ENCODE measurements around the gene BUB1. TPM values are rescaled to one million over a fixed set of nuclear protein-coding genes. Genes with fewer than 3 reads are reported as not detected.
"Not testable (repeated sequence)": the region's sequence is repeated elsewhere in the genome, so short reads cannot be mapped to it uniquely, and the experiment has no call there.

The BUB1 gene
- total RNA-seq, 2 donors from 2014 or later, result 3.8 to 9.2 TPM

DNA sequence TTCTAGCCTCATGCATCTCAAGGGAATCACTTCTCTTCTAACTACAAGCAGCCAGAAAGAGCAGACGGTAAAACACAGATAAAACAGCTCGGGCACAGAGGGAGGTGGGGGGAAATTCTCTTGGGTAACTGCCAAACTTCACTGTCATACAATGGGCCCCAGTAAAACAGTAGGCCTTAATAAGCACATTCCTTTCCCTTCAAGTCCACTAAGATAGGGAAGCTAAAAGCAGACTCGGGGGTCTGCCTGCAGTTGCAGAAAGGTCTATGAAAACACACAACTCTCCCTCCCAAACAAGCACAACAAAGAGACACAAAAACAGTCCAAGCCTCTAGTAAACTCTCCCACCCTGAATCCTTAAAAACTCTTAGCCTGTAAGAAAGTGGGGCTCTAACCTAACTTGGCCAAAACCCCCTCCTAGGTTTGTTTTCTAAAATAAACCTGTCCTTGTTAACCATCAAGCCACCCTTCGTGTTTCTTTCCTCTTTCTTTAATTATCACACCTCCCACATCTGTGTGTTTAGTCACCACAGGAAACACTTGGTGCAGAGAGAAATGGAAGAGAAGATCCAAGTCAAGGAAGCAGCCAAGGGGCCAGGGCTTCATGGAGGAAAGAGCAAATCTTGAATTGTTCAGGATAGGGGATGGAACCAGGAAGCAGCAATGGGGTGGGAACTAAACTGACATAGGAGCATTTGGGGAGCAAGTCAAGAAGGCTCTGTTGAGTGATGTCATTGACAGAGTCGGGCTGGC lies 17.5 kb upstream of the BUB1 start:
- DNase-seq; intact Hi-C loops (cut with DNase I, micrococcal nuclease): not testable (repeated sequence)

DNA sequence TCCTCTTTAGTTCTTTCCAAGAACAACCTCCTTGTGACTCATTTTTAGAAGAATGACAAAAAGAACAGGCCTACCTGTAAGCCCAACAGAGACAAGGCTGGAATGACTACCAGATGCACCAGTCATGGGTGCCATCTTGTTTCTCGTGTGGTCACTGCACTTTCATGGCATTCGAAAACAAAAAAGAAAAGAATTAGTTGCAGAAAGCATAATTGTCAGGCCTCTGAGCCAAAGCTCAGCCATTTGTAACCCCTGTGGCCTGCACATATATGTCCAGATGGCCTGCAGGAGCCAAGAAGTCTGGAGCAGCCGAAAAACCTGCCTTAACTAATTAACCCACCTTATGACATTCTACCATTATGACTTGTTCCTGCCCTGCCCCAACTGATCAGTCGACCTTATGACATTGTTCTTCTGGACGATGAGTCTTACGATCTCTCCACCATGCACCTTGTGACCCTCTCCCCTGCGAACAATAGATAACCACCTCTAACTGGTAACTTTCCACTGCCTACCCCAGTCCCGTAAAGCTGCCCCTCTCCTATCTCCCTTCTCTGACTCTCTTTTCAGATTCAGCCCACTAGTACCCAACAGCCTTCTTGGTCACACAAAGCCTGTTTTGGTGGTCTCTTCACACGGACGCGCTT lies 13.9 kb upstream of the BUB1 start:
- intact Hi-C loops (cut with DNase I, micrococcal nuclease), result no loop called here
- no peak for ATAC-seq
- no peak for DNase-seq

More for the DNA sequence above, 17.5 kb upstream of the BUB1 start:
- not testable (repeated sequence) for ATAC-seq

DNA sequence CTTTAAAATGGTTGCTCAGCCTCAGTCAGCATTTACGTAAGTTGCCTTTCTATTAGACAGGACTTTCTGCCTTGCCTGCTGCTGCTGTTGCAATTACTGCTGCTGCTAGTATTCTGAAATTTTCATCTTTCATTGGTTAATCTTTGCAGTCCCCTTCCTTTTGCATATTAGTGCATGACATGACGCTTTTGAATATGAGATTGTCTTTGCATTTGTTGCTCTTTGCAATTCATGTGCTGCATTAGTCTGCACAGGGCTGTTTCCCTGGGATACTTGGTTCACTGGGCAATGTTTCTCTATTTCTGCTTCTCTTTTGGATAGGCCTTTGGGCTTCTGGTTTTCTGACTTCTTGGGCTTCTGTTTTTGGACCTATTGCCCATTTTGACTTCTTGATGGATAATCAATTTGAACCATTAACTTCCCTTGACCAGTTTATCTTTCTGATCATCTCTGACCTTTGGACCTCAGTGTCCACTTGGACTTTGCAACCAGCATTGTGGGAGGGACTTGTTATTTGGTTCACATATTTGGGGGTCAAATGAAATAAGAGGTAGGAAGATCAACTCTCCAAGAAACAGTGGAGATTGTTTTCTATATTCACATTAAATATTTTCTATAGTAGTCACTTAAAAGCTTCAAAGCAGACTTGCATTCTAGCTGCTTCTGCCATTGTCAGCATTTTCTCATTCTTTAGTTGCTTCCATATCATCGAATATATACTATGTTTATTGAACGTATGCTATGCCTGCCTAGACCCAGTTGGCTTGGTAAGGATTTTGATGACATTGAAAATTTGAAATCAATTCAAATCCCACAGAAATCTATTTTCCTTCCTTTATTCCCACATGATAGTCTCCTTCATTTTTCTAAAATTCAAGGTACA lies 12.5 kb upstream of the BUB1 start:
- intact Hi-C loops (cut with DNase I, micrococcal nuclease), result no loop called here
- DNase-seq, result no peak
- ATAC-seq, result no peak

DNA sequence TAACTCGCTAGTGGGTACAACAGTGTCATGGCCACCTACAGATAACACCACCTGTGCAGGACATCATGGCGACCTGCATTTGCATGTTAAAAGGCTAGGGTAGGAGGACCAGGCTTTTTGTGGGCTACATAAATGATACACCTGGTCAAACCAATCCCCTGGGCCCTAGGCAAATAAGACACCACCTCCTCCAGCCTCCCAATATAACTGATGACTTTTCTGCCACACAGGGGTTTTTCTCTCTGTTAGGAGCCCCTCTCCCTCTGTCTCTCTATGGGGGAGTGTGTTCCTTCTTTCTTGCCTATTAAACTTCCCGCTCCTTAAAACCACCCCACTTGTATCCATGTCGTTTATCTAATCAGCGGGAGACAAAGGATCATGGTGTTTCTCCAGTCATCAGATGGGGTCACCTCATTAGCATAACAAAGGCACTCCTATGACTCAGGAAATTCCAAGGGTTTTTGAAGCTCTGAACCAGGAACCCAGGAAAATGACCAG lies 10.8 kb upstream of the BUB1 start:
- ATAC-seq, result no peak
- intact Hi-C loops (cut with DNase I, micrococcal nuclease), result no loop called here
- no peak for DNase-seq

DNA sequence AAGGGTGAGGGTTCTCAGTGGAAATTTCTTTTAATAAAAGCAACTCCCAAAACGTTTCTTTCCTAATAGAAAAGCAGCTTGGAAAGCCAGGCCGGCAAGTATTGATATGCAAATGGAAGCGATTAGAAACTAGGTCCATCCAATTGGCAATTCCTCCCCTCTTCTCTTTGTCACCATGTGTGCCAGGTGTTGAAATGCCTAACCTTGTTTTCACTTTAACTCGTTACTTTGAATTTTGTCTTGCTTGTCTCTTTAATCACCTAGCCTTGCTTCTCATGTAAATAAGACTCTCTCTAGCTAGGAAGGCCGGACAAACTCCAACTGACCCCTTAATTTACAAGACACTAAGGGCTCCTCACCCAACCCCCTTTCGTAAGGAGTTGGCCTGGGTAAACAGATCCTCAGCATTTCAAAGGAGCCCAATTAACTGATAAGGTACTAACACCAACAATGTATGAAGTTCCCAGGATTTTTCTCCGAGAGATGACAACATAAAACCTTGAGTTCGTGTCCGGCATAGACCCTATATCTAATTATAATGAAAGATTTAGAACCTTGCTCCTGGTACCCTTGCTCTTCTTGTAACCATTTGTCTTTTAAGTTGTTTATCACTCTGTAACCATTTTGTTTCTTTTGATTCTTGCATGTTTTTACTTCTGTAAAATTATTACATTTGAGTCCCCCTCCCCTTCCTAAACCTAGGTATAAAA lies 10.1 kb upstream of the BUB1 start:
- DNase-seq; ATAC-seq; intact Hi-C loops (cut with DNase I, micrococcal nuclease): not testable (repeated sequence)

DNA sequence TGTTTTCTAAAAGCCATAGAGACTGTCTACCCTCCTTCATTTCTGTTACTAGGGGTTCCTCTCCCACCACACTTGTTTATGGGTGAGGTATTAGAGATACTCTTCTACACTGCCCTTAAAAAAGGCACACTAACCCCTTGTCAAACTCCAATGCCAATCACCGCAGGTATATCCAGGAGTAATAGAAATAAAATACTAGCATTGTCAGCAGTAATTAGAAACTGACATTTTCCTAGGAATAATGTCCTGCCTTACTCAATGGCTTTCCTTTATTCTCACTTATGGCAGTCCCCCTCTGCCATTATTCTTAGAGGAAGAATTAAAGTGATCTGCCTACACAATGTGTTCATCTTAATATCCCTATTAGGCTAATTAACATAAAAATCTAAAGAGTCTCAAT lies 5.0 kb upstream of the BUB1 start:
- no peak for ATAC-seq
- intact Hi-C loops (cut with DNase I, micrococcal nuclease), result no loop called here

DNA sequence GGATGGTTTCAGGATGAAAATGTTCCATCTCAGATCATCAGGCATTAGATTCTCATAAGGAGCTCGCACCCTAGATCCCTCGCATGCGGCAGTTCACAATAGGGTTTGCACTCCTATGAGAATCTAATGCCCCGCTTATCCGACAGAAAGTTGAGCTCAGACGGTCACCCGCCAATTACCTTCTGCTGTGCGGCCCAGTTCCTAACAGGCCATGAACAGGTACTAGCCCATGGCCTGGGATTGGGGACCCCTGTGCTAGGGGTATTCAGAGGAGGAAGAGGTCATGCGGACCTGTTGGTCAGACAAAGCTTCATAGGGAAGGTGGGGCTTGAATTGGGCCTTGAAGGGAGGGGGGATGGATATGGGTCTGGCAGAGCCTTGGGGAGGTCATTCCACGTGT lies 4.4 kb upstream of the BUB1 start:
- no peak for ATAC-seq
- no peak for DNase-seq
- intact Hi-C loops (cut with DNase I, micrococcal nuclease), result no loop called here

More for the DNA sequence above, 5.0 kb upstream of the BUB1 start:
- DNase-seq, result no peak

DNA sequence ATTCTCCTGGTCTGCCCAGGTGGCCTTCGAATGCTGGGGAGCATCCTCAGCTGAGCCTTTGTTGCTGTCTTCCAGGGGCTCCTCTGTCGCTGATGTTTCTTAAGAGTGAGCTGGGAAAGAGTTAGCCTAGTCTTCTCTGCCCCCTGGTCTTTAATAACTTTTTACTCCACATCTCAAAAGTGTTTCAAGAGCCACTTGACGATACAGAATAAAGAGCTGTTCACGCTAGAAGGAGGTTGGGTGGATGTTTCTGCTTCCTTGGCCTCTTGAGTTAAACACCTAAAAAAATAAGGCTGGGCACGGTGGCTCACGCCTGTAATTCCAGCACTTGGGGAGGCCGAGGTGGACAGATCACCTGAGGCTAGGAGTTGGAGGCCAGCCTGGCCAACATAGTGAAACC lies 2.8 kb upstream of the BUB1 start:
- ATAC-seq, result no peak
- intact Hi-C loops (cut with DNase I, micrococcal nuclease), result no loop called here
- no peak for DNase-seq

DNA sequence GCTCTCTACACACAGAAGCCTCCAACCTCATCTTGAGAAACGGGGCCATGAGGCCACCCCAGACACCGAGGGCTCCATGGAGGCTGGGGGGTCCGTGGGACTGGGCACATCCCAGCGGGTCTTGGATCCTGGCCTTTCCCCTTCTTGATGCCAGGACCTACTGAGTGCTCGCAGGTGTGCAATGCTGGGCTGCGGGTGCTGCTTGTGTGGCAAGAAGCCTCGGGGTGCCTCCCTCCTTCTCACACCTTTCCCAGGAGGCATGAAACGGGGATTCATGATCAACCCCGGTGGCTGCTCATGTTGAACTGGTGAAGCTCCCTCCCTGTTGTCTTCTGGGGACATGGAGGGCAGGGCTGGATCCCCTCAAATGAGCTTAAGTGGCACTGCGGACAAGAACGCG lies 2.0 kb upstream of the BUB1 start:
- intact Hi-C loops (cut with DNase I, micrococcal nuclease), result no loop called here
- no peak for DNase-seq

DNA sequence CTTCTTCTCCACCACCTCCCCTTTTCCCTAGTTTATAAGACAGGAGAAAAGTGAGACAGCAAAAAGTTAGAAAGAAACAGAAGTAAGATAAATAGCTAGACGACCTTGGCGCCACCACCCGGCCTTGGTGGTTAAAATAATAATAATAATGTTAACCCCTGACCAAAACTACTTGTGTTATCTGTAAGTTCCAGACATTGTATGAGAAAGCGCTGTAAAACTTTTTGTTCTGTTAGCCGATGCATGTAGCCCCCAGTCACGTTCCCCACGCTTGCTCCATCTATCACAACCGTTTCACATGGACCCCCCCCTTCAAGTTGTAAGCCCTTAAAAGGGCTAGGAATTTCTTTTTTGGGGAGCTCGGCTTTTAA lies 1.5 kb upstream of the BUB1 start:
- DNase-seq (peak in 1 of 2 donors; percentile 23), ATAC-seq (no peak)
- intact Hi-C loops (cut with DNase I, micrococcal nuclease), result no loop called here

More for the DNA sequence above, 2.0 kb upstream of the BUB1 start:
- no peak for ATAC-seq

DNA sequence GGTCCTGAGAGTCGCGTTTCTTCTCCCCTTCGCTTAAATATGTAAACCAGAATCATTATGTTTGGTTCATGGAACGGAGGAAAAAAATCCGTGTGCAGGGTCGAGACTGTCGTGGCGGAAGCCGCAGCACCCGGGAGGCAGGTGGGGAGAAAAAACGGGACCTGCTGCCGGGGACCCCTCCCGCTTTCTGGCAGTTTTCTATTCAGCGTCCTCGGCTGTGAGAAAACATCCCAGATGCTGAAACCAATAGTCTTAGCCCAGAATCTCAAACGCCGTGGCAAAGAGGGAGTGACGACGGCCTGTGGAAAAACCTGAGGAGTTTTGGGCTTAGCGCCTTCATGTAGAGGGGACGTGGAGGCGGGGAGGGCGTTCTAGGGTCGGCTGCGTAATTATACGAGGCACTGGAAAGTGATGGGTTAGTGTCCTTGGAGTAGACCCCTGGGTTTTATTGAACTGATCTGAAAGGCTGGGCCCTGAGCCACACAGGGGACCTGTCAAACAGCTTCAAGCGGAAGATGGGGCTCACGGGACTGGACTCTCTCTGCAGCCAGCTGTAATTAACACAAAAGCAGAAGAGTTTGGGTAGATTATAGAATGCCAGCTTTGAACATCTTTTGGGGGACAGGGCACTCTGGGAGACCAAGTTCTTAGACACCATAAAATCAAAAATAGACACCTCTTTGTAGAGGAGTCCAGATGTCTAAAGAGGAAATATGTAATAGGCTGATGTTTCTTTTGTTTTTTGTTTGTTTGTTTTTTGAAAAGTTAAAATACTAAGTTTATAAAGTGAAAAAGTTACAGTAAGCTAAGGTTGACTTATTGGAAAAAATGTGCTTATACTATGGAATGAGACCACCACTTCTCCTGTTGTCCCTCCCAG lies 834 bp upstream of the BUB1 start:
- peak; percentile 30 to 38 for DNase-seq
- peak; percentile 17 for ATAC-seq
- intact Hi-C loops (cut with DNase I, micrococcal nuclease), result no loop called here

DNA sequence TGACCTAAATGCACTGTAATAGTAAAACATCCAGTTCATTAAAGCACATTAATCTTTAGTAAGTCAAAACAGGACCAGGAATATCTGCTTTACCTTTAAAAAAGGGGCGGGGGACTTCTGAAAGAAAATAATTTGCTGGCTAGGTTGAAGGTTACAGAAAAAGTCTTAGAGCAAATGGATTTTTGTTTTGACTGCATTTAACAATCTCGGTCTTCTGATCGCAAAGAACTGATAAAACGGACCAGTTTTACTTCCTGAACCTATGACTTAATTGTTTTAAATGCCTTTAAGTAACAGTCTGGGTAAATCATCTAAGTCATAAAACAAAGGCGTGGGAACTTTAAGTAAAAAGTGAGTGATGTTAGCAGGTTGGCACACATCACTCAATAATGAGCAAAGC lies 783 bp downstream of the BUB1 start:
- DNase-seq, result no peak

DNA sequence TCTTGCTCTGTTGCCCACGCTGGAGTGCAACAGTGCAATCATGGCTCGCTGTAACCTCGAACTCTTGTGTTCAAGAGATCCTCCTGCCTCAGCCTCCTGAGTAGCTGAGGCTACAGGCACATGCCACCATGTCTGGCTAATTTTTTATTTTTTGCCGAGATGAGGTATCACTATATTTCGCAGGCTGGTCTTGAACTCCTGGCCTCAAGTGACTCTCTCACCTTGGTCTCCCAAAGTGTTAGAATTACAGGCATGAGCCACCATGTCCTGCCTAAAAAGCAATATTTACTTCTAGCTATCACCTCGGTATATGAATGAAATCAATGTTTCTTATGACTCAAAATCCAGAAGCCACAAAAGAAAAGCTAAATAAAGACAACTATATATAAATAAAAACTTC lies 2.2 kb downstream of the BUB1 start:
- ATAC-seq (no peak), DNase-seq (no peak)
- intact Hi-C loops (cut with DNase I, micrococcal nuclease), result no loop called here

More for the DNA sequence above, 783 bp downstream of the BUB1 start:
- intact Hi-C loops (cut with DNase I, micrococcal nuclease), result no loop called here
- ATAC-seq, result no peak

DNA sequence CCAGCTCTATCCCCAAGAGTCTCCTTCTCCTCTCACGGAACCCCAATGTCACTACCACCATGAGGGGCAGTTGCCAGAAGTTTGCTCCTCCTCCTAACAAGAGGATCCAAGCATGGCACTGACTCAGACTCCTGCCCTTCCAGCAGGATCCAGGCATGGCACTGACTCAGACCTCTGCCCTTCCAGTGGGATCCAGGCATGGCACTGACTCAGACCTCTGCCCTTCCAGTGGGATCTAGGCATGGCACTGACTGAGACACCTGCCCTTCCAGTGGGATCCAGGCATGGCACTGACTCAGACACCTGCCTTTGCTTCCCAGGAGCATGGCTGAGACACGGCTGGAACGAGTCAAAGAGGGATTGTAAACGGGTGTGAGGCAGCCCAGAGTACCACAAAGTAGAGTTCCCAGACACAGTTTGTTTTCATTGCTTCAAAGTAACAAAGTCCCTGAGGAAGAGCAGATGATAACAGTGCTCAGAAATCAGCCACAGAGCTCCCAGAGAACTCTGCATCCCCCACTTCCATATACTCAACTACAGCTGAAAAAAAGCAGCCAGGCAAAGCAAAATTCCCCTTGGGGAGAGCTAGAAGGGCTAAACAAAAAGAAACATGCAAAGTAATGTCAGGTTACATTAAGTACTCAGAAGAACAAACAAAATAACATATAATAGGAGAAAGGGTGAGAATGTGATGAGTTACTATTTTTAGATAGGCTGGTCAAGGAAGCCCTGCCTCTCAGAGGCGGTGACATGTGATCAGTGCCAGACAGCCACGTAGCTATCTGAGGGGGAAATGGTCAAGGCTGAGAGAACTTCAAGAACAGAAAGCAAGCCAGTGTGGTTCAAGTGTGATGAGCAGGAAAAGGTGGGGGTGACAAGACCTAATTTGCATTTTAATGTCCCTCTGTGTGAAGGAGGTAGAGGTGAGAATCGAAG lies 3.0 kb downstream of the BUB1 start:
- intact Hi-C loops (cut with DNase I, micrococcal nuclease), result no loop called here
- peak; percentile 40 for ATAC-seq
- peak; percentile 39 to 58 for DNase-seq

DNA sequence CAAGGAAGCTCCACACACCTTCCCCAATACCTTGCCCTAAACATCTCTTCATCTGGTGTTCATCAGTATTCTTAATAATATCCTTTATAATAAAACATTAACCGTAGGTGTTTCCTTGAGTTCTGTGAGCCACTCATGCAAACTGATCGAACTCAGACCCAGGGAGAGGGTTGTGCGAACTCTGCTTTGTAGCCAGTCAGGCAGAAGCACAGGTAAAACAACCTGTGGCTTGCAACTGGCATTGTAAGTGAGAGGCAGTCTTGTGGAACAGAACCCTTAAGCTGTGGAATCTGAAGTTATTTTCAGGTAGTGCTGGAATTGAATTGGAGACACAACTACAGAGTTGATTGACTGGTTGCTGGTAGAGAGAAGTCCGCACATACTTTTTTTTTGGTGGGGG lies 4.7 kb downstream of the BUB1 start:
- DNase-seq (no peak), ATAC-seq (no peak)
- intact Hi-C loops (cut with DNase I, micrococcal nuclease), result no loop called here

DNA sequence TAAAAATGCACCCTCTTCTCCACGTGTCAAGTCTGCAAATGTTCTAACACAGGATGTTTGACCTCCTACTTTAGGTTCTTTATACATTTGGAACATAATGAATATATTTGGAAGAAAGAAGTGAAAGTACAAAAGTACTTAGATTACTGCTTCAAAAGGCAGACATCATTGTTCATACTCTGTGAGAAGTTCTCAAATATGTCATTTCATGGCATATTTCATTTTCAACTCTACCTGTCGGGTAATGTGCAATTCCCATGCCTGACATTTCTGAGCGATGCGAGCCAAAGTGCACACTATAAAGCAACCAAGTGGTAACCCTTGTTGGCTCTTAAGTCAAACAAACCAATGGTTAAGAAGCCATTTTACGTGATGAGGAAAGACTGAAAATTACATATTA lies 7.0 kb downstream of the BUB1 start:
- no peak for DNase-seq
- ATAC-seq, result no peak
- intact Hi-C loops (cut with DNase I, micrococcal nuclease), result no loop called here

DNA sequence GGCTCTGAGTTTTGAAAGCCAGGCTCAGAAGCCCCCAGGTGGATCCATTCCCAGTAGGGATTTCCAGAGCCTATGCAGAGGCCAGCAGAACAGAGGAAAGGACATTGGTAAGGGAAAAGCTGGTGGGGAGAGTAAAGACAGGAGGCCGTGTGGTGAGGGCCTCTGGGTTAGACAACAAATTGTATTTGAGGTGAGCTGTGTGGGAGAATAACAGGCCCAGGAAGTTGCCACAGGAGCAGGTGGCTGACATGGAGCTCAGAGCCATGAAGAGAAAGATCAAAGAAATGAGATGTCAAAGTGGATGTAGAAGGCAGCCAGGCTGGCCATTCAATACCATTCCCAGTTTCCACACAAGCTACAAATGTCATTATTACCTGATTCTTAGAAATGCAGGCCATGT lies 8.8 kb downstream of the BUB1 start:
- intact Hi-C loops (cut with DNase I, micrococcal nuclease), result no loop called here
- DNase-seq (no peak), ATAC-seq (no peak)

All from left colon (tissue), 2 donors.